Spleen (tissue), 11 donors: ENCODE data around the gene AKIRIN2. TPM values are rescaled to one million over a fixed set of nuclear protein-coding genes. Genes with fewer than 3 reads are reported as not detected.
A peak's percentile ranks its signal among the peaks of the same experiment; 100 is the strongest.

Experiments used
- DNase-seq: peaks from one replicate; pipeline ENCODE4 v3.0.0-alpha.2; 2020
- H3K27ac ChIP-seq, 8 donors: fragments of 200-600 bp; sonication (generic) in 7 of 8; 1 replicate in 4 of 8; 2 replicates in 4 of 8; pipeline versions ENCODE4 v1.5.0 to v1.8.0; 2016 to 2021; ENCODE audit warnings: inconsistent platforms in 4 of 8, mild to moderate bottlenecking in 4 of 8, moderate library complexity in 1 of 8
- H3K27me3 ChIP-seq, 7 donors: fragments of 200-600 bp; sonication (generic) in 6 of 7; replicated peaks in 1 of 7; 1 replicate in 4 of 7; 2 replicates in 3 of 7; pipeline versions ENCODE4 v1.5.0 to v1.8.0; 2016 to 2021; ENCODE audit warnings: inconsistent platforms in 3 of 7, mild to moderate bottlenecking in 1 of 7
- H3K36me3 ChIP-seq, 6 donors: fragments of 200-600 bp; sonication (generic) in 5 of 6; 1 replicate in 4 of 6; 2 replicates in 2 of 6; pipeline versions ENCODE4 v1.5.0 to v1.8.0; 2016 to 2021; ENCODE audit warnings: inconsistent platforms in 2 of 6
- H3K4me1 ChIP-seq, 6 donors: fragments of 200-600 bp; sonication (generic) in 5 of 6; 1 replicate in 3 of 6; 2 replicates in 3 of 6; pipeline versions ENCODE4 v1.5.0 to v1.8.0; 2016 to 2021; ENCODE audit warnings: inconsistent platforms in 3 of 6
- H3K4me3 ChIP-seq, 8 donors: fragments of 200-600 bp; sonication (generic) in 7 of 8; 1 replicate in 4 of 8; 2 replicates in 4 of 8; pipeline versions ENCODE4 v1.5.0 to v1.8.0; 2016 to 2021; ENCODE audit warnings: inconsistent platforms in 4 of 8, mild to moderate bottlenecking in 4 of 8, moderate library complexity in 2 of 8
- H3K9me3 ChIP-seq, 8 donors: fragments of 200-600 bp; sonication (generic) in 7 of 8; 1 replicate in 4 of 8; 2 replicates in 4 of 8; pipeline versions ENCODE4 v1.5.0 to v1.8.0; 2016 to 2021; ENCODE audit warnings: inconsistent platforms in 4 of 8
- POLR2A ChIP-seq, 3 donors: fragments of 450-650 bp; IDR thresholded peaks; one replicate each; pipeline ENCODE4 v1.5.1; 2017; ENCODE audit warnings: antibody characterized with exemption in 3 of 3, mild to moderate bottlenecking in 1 of 3
- POLR2AphosphoS5 ChIP-seq, 3 donors: sonication (generic); formaldehyde crosslinking; IDR thresholded peaks; one replicate each; pipeline ENCODE4 v1.5.1; 2017; ENCODE audit warnings: antibody characterized with exemption in 3 of 3
- WGBS, 5 donors: extraction: QIAGEN DNeasy Blood & Tissue Kit in 3 of 5; methylation state at CpG; one replicate each; pipeline versions ENCODE4 v1.1.5 to v1.1.7; 2013 to 2018; 5-methylcytosine and 5-hydroxymethylcytosine counted together
- intact Hi-C: fragments of 100-400 bp; cut with DNase I; formaldehyde crosslinking; loops from one replicate; pipeline ENCODE4 v1.15.0; 2023; ENCODE audit warnings: low total_unique reads
- polyA plus RNA-seq, 3 donors: library from polyadenylated mRNA; stranded (reverse); fragments of 200-250 nt; gene quantifications; one replicate each; pipeline ENCODE4 v1.2.1, GENCODE V29; 2013
- small RNA-seq, 4 donors: library from RNA; depleted of rRNA; stranded (forward); fragments of <200 nt; gene quantifications; one replicate each; pipeline ENCODE3, GENCODE V24; 2016
- total RNA-seq, 7 donors: library from RNA; depleted of rRNA in 3 of 7; stranded (reverse); fragments of >200 nt in 3 of 7; fragmentation: NEBNext Ultra II Directional in 4 of 7; extraction: Animal tissue kit (Norgen Biotek cat#: 25700) in 4 of 7; gene quantifications; one replicate each; pipeline versions ENCODE4 v1.1.0 to v1.2.1, GENCODE V29; 2016 to 2021
- TF ChIP-seq, protein P1 (sequence below), 11 experiments: fragments of 200-600 bp in 7 of 11; fragments of 450-650 bp in 4 of 11; sonication (generic) in 4 of 11; IDR thresholded peaks in 8 of 11; conservative IDR thresholded peaks in 3 of 11; 1 replicate in 7 of 11; 2 replicates in 4 of 11; pipeline versions ENCODE4 v1.4.0 to v1.8.0; 2016 to 2021; ENCODE audit warnings: antibody characterized with exemption in 11 of 11, inconsistent platforms in 4 of 11, mild to moderate bottlenecking in 1 of 11
- donor health status: healthy with polysubstance abuse.
- donor health status: DM: no; HTN: no; CAD: no; lungs with moderate emphysema.
- donor health status: DM: no; HTN: no; CAD: no.
- donor health status: Bipolar disorder and iron deficiency.
- donor health status: healthy.
- donor health status: DM: no; HTN: no; CAD: no.
- donor health status: DM: yes; HTN: yes; CAD: no.

Gene AKIRIN2
- total and polyA plus RNA-seq, 10 donors = 35.1 to 106 (median 68.2) TPM

DNA sequence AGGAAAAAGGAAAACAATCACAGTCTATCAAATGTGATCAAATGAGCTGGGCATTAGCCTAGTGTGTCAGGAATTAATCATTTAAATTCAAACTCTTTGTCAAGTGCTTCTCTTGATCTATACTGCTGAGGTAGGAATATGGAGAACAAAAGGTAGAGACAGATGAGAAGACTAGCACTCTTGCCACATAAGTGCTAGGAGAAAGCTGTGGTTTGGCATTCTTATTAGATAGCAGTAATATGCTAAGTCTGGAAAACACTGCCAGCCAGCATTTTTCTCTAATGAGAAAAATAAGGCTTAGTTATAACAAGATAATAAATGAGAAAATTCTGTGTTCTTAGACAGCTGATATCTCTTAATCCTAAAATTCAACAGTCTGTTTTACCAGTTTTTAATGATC lies 73.2 kb downstream of the AKIRIN2 start:
- Histone ChIP-seq H3K27ac (peak overlapping the region in 1 of 8 donors; percentile 20), H3K36me3 (peaks cover 0 to 69% (median 6%) of the 10 kb centered on the region in 6 donors), H3K4me3 (no peak overlapping the region), H3K27me3 (no peaks in the 10 kb centered on the region), H3K9me3 (no peaks in the 10 kb centered on the region), H3K4me1 (peaks cover 0 to 13% (median 7%) of the 10 kb centered on the region in 6 donors)
- TF ChIP-seq, protein P1, sequence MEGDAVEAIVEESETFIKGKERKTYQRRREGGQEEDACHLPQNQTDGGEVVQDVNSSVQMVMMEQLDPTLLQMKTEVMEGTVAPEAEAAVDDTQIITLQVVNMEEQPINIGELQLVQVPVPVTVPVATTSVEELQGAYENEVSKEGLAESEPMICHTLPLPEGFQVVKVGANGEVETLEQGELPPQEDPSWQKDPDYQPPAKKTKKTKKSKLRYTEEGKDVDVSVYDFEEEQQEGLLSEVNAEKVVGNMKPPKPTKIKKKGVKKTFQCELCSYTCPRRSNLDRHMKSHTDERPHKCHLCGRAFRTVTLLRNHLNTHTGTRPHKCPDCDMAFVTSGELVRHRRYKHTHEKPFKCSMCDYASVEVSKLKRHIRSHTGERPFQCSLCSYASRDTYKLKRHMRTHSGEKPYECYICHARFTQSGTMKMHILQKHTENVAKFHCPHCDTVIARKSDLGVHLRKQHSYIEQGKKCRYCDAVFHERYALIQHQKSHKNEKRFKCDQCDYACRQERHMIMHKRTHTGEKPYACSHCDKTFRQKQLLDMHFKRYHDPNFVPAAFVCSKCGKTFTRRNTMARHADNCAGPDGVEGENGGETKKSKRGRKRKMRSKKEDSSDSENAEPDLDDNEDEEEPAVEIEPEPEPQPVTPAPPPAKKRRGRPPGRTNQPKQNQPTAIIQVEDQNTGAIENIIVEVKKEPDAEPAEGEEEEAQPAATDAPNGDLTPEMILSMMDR (IDR thresholded peaks at IDR 0.05 in 8 of 11, conservative IDR thresholded peaks at IDR 0.05 in 3 of 11) = no peak
- TF ChIP-seq POLR2A (IDR thresholded peaks at IDR 0.05) = no peak
- intact Hi-C loops = no loop called here
- no peak for DNase-seq

DNA sequence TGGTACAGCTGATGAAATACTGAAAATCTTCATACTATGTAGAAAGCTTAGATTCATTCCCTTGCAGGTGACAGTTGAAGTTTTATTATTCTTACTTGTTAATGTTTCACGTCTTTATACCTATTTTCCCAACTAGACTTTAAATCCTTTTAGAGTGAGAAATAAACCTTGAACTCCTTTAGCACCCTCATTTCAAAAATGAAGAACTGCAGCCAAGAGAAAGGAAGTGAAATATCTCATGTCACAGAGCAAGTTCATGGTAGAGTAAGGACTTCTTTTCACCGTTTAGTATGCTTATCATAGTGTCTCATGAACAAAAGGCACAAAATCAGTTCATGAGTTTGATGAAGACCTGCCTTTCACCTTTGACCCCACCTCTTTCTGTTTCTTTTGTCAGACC lies 73.6 kb downstream of the AKIRIN2 start:
- Histone ChIP-seq H3K4me3 (no peak overlapping the region), H3K9me3 (no peaks in the 10 kb centered on the region), H3K36me3 (peaks cover 0 to 74% (median 6%) of the 10 kb centered on the region in 6 donors), H3K27me3 (no peaks in the 10 kb centered on the region), H3K4me1 (peaks cover 0 to 13% (median 7%) of the 10 kb centered on the region in 6 donors), H3K27ac (peak overlapping the region in 1 of 8 donors; percentile 20)
- intact Hi-C loops = no loop called here
- 38 to 54% (median 44%) methylated on average over 2 of the region's 2 CpGs for WGBS, 5 donors
- DNase-seq = no peak
- TF ChIP-seq POLR2AphosphoS5 (IDR thresholded peaks at IDR 0.05) = no peak

Small RNA genes within 50 kb of the gene (small RNA-seq; reads per million reads assigned to genes)
- 0 reads per million in 4 donors for gene RF01210

Other genes with a start within 250 kb of the AKIRIN2 start
- gene SLC35A1, start 229.3 kb downstream of the AKIRIN2 start, total RNA-seq = 10 to 100 TPM; 16.0 to 25.4 (median 19.7) TPM
- gene SLC35A1, start 229.3 kb downstream of the AKIRIN2 start, polyA plus RNA-seq = 10 to 100 TPM; 13.3 to 16.8 (median 14.6) TPM
- 10 to 100 TPM; 24.2 to 32.3 (median 28.8) TPM for gene RARS2, start 112.2 kb downstream of the AKIRIN2 start, total RNA-seq
- 10 to 100 TPM; 14.2 to 19.1 (median 16.8) TPM for gene RARS2, start 112.2 kb downstream of the AKIRIN2 start, polyA plus RNA-seq
- 10 to 100 TPM; 18.3 to 35.6 (median 25.2) TPM for gene ORC3, start 112.1 kb downstream of the AKIRIN2 start, total RNA-seq
- 10 to 100 TPM; 15.1 to 16.3 (median 15.4) TPM for gene ORC3, start 112.1 kb downstream of the AKIRIN2 start, polyA plus RNA-seq